ENCODE data around the gene CENPN. TPM values are rescaled to one million over a fixed set of nuclear protein-coding genes. Genes with fewer than 3 reads are reported as not detected.

CENPN gene
- total and polyA plus RNA-seq, 2 of the 13 experiments (the other 11 are each of a cell fraction or from before 2014, with no cell fraction given), result 29.7 to 129 TPM

DNA sequence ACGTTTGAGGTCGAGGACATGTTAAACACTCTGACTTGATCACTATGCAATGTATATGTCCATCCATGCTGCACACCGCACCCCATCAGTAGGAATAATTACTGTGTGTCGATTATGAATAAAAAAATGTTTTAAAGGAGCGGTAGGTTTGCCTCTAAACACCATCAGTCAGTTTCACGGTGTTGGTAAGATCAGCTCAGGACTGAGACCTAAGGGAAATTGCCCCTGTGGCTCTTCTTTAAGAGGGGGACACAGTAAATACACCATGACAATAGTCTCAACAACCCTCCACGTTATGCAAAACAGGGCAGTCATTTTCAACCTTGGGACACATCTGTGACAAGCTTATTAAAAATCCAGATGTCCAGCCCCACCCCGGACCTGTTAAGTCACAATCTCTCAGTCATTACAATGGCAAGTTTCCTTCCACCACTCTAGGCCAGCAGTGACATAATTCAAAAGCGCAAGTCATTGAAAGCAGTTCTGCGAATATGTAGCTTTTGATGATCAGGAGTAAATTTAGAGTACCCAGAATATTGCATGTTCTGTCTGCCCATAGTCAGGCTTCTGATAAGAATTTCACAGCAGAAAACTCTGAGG lies 29.8 kb downstream of the CENPN start (continued):
- TF ChIP-seq, protein P1, sequence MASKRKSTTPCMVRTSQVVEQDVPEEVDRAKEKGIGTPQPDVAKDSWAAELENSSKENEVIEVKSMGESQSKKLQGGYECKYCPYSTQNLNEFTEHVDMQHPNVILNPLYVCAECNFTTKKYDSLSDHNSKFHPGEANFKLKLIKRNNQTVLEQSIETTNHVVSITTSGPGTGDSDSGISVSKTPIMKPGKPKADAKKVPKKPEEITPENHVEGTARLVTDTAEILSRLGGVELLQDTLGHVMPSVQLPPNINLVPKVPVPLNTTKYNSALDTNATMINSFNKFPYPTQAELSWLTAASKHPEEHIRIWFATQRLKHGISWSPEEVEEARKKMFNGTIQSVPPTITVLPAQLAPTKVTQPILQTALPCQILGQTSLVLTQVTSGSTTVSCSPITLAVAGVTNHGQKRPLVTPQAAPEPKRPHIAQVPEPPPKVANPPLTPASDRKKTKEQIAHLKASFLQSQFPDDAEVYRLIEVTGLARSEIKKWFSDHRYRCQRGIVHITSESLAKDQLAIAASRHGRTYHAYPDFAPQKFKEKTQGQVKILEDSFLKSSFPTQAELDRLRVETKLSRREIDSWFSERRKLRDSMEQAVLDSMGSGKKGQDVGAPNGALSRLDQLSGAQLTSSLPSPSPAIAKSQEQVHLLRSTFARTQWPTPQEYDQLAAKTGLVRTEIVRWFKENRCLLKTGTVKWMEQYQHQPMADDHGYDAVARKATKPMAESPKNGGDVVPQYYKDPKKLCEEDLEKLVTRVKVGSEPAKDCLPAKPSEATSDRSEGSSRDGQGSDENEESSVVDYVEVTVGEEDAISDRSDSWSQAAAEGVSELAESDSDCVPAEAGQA (IDR thresholded peaks at IDR 0.05; ENCODE audit: low read depth), result no peak
- TF ChIP-seq, protein P1 (CRISPR knock-in tag; IDR thresholded peaks at IDR 0.05; ENCODE audit: borderline replicate concordance), result no peak
- no peak for TF ChIP-seq ZNF160 (CRISPR knock-in tag; IDR thresholded peaks at IDR 0.05)
- TF ChIP-seq, protein P2, sequence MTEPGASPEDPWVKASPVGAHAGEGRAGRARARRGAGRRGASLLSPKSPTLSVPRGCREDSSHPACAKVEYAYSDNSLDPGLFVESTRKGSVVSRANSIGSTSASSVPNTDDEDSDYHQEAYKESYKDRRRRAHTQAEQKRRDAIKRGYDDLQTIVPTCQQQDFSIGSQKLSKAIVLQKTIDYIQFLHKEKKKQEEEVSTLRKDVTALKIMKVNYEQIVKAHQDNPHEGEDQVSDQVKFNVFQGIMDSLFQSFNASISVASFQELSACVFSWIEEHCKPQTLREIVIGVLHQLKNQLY (CRISPR knock-in tag; IDR thresholded peaks at IDR 0.05), result no peak
- TF ChIP-seq, protein P3, sequence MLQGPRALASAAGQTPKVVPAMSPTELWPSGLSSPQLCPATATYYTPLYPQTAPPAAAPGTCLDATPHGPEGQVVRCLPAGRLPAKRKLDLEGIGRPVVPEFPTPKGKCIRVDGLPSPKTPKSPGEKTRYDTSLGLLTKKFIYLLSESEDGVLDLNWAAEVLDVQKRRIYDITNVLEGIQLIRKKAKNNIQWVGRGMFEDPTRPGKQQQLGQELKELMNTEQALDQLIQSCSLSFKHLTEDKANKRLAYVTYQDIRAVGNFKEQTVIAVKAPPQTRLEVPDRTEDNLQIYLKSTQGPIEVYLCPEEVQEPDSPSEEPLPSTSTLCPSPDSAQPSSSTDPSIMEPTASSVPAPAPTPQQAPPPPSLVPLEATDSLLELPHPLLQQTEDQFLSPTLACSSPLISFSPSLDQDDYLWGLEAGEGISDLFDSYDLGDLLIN (CRISPR knock-in tag; IDR thresholded peaks at IDR 0.05; ENCODE audit: borderline replicate concordance), result no peak
- no peak for TF ChIP-seq MAFG (CRISPR knock-in tag; IDR thresholded peaks at IDR 0.05)
- 0 out of 2 replicates have a peak, but pooled peaks have one; percentile 15 for TF ChIP-seq ARNT2 (CRISPR knock-in tag; IDR thresholded peaks at IDR 0.05; ENCODE audit: low read depth)
- TF ChIP-seq SIN3A (IDR thresholded peaks at IDR 0.05; ENCODE audit: borderline replicate concordance, low read depth, low read length), result peak; percentile 60; the same call in 1 of the 2 replicates
- no peak for TF ChIP-seq ZNF672 (CRISPR knock-in tag; IDR thresholded peaks at IDR 0.05)
- TF ChIP-seq, protein P4, sequence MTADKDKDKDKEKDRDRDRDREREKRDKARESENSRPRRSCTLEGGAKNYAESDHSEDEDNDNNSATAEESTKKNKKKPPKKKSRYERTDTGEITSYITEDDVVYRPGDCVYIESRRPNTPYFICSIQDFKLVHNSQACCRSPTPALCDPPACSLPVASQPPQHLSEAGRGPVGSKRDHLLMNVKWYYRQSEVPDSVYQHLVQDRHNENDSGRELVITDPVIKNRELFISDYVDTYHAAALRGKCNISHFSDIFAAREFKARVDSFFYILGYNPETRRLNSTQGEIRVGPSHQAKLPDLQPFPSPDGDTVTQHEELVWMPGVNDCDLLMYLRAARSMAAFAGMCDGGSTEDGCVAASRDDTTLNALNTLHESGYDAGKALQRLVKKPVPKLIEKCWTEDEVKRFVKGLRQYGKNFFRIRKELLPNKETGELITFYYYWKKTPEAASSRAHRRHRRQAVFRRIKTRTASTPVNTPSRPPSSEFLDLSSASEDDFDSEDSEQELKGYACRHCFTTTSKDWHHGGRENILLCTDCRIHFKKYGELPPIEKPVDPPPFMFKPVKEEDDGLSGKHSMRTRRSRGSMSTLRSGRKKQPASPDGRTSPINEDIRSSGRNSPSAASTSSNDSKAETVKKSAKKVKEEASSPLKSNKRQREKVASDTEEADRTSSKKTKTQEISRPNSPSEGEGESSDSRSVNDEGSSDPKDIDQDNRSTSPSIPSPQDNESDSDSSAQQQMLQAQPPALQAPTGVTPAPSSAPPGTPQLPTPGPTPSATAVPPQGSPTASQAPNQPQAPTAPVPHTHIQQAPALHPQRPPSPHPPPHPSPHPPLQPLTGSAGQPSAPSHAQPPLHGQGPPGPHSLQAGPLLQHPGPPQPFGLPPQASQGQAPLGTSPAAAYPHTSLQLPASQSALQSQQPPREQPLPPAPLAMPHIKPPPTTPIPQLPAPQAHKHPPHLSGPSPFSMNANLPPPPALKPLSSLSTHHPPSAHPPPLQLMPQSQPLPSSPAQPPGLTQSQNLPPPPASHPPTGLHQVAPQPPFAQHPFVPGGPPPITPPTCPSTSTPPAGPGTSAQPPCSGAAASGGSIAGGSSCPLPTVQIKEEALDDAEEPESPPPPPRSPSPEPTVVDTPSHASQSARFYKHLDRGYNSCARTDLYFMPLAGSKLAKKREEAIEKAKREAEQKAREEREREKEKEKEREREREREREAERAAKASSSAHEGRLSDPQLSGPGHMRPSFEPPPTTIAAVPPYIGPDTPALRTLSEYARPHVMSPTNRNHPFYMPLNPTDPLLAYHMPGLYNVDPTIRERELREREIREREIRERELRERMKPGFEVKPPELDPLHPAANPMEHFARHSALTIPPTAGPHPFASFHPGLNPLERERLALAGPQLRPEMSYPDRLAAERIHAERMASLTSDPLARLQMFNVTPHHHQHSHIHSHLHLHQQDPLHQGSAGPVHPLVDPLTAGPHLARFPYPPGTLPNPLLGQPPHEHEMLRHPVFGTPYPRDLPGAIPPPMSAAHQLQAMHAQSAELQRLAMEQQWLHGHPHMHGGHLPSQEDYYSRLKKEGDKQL (CRISPR knock-in tag; IDR thresholded peaks at IDR 0.05; ENCODE audit: low read depth), result no peak
- TF ChIP-seq HOXA3 (CRISPR knock-in tag; IDR thresholded peaks at IDR 0.05), result no peak
- peak; percentile 76 for TF ChIP-seq NFE2L2 (IDR thresholded peaks at IDR 0.05; ENCODE audit: low read length)
- no peak for TF ChIP-seq GABPA (IDR thresholded peaks at IDR 0.05; ENCODE audit: low read depth, low read length)
- no peak for TF ChIP-seq GABPA (CRISPR knock-in tag; IDR thresholded peaks at IDR 0.05; ENCODE audit: low read depth)
- no peak for TF ChIP-seq POGZ (CRISPR knock-in tag; IDR thresholded peaks at IDR 0.05)
- 0 out of 2 replicates have a peak, but pooled peaks have one; percentile 1 for TF ChIP-seq FOXA3 (CRISPR knock-in tag; IDR thresholded peaks at IDR 0.05)

All from HepG2 (cell line).